Urothelium cell line (cell line): ENCODE measurements around the gene EGLN1.

ENCODE experiments used
- DNase-seq: peaks from one replicate; pipeline ENCODE4 v3.0.0; 2011; ENCODE audit warnings: low spot score, mixed read lengths
- FAIRE-seq: peaks from 2 replicates; lab custom pipeline; 2011; peaks lifted over from hg19 to GRCh38; lab: Jason Lieb, UNC

The EGLN1 gene

DNA sequence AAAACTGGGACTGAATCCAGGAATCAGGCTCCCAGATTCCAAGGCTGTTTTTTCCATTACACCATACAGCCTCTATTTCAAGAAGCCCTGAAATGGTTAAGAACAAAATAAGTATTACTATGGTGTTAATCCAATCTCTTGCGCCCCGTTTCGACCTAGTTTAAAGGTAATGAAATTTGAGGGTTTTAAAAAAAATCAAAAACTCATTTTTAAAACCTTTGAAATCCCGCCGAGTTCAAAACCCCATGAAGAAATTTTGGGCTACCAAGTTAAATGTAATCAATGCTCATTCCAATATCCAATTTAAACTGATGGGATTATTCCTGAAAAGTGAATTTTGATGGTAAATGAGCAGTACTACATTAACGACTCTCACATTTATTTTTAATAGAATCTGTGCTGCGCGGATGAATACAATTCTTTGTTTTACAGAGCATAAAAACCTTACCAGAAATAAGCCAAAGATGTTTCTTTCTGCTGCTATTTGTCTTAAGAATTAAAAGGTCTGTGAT, 767 bp upstream of the EGLN1 start:
- DNase-seq (no peak), FAIRE-seq (no peak)

DNA sequence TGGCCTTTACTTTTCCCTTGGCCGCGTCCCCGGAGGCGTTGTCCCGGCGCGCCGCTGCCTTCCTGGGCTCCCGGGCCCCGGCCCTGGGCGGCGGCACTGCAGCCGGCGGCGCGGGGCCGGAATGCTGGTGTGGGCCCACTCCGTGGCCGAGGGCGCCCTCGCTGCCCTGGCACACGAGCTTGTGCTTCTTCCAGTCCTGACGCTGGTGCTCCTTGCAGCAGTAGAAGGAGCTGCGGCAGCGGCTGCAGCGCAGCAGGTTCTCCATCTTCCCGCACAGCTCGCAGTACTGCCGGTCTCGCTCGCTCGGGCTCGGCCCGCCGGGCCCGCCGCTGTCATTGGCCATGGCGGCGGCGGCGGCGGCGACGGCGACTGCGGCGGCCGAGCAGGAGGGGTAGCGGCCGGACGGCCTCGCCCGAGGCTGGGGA, 529 bp downstream of the EGLN1 start:
- DNase-seq (peak; percentile 21), FAIRE-seq (no peak)

DNA sequence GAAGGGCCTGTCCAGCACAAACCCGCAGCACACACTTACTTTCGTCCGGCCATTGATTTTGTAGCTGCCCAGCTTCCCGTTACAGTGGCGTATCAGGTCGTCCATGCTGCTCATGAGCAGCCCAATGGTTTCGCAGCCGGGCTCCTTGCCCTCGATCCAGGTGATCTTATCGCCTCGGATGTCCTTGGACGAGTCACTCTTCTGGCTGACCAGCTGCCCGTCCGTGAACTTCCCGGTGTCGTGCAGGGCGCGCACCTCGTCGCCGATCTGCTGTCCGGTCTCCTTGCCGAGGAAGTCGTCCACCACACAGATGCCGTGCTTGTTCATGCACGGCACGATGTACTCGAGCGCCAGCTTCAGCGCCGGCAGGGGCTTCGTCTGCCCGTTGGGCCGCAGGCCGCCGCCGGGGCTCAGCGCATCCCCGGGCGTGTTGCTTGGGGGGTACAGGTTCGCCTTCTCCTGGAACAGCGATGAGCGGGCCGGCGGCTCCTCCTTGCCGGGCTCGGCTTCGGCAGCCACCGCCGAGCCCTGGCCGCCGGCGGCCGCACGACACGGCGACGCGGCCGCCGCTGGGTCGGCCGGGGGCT, 1.0 kb downstream of the EGLN1 start:
- no peak for FAIRE-seq
- DNase-seq = peak; percentile 27

DNA sequence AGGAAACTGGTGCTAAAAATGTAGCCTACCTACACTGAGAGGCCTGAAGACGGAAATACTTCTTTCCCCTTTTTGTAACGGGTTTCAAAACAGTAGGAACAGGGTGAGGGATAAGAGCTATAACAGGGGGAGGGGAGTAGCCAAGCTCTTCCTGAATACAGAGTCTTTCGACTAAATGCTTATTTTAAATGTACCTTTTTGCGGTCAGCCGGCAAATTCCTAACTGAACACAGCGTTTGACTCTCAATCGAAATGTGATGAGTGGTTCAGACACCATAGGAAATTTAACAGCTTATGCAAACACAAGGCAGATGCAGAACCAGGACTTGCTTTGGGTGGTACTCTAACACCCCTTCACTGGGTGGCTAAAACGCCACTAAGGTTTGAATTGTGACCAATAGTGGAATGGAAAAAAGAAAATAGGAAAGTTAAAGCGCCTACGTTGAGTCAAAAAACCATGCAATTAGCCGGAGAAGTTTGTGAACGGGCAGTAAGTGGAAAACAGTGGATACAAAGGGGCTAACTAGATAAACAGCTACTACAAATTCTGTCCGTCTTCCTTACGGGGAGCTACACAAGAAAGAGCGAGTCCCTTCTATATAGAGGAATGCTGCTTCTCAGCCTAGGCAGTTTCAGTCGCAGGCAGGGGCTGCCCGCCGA, 1.7 kb downstream of the EGLN1 start:
- DNase-seq (no peak), FAIRE-seq (no peak)

DNA sequence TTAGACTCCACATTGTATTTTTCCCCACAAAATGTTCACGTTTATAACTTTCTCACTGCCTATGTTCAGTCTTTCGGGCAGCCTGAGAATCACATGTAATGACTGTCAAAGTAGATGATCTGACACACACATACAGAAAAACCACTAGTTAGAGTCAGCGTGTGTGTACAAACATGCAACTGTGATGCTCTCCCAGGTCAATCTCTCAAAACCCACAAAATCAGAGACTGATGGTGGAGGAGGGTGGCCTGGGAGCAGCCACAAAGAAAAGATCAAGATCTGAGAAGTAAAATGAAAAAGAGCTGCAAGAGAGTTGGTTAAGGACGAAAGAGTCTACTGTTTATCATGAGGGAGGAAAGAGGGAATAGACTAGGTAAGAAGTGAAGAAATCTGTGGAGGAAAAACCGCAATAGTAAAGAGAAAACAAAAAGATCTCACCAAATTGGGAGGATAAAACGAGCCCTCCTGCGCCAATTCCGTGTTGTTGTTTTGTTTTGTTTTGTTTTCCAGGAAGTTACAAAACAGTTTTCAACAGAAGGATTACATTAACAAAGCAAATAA, 2.3 kb downstream of the EGLN1 start:
- FAIRE-seq (no peak), DNase-seq (no peak)

DNA sequence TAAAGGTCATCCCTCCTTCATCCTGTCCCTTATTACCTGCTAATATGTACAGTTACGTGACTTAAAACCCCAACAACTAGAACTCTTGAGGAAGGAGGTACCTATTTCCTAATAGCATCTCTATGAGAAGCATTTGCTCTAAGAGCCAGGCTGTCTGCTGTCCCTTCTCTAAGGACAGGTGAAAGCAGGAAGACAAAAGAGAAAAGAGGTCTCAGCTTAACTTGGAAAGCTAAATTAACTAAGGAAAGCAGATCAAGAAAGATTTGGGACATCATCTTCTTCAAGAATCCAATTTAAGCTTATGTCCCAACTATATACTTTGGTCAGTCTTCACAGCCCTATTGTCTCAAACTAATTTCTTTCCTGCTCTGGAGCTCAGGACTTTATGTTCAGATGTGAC, 2.9 kb downstream of the EGLN1 start:
- no peak for FAIRE-seq

DNA sequence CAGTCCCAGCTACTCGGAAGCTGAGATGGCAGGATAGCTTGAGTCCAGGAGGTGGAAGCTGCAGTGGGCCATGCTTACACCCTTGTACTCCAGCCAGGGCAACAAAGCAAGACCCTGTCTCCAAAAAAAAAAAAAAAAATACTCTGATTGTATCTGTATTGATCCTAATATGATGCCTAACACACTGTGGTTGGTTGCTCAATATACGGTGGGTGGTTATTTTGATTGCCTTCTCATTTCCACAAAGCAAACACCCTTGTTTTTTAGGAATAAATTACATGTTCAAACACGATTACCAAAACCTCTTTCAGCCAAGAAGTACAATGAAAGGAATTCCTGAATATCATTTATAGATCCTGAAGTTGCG, 3.4 kb downstream of the EGLN1 start:
- FAIRE-seq (no peak), DNase-seq (no peak)

More for the DNA sequence above, 2.9 kb downstream of the EGLN1 start:
- no peak for DNase-seq

DNA sequence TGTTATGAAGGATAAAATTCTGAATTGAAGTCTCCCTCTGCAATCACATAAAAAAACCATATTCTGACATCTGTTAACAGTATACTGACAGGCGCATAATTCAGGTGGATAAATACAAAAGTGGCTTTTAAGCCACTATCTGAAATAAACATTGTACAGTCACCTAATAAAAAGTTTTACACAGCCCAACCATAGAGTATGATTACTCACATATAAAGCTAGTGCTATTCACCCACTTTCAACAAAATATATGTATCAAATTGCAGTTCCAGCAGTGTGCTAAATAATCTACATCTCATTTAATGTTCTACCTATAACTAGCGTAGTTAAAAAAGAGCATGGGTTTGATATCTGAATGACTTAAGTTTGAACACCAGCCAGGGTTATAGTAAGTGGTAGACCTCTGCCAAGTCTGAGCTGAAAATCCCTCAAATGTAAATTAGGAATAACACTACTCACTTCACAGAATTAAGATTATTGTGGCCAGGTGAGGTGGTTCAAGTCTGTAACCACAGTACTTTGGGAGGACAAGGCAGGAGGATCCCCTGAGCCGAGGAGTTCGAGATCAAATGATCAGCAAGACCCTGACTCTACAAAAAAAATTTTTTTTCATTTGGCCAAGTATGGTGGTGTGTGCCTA, 3.9 kb downstream of the EGLN1 start:
- FAIRE-seq (no peak), DNase-seq (no peak)

DNA sequence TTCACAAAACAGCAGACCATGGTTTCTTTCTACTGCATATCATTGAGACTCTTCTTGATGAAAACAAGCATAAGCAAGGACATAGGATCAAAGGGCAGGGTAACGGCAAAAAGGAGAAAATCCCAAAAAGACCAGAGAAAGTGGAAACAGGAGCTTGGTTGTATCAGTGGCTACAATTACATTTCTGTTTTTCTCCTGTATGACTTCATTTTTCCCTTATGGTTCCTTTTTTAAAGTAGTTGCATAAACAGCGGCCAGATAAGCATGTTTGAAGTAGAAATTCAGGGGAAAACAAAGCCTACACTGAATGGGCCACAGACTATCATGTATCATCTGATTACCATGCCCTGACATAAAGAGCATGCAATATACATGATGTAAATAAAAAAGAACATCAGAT, 4.6 kb downstream of the EGLN1 start:
- no peak for FAIRE-seq
- no peak for DNase-seq

DNA sequence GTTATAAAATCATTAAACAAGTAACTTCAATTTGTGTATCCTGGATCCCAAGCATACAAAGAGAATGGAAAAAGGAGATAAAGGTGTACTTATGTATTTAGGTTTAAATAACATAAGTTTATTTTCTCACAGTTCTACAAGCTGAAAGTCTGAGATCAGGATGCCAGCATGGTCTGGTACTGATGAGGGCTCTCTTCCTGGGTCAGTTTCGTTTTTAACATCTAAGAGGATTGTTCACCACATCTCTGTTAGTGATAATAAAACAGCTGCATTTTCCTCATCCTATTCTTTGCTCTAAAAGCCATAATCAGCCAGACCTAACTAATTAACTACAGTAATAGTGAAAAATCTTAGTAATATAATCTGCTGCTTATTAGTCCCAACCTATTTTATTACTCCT, 5.2 kb downstream of the EGLN1 start:
- no peak for DNase-seq
- FAIRE-seq = no peak

DNA sequence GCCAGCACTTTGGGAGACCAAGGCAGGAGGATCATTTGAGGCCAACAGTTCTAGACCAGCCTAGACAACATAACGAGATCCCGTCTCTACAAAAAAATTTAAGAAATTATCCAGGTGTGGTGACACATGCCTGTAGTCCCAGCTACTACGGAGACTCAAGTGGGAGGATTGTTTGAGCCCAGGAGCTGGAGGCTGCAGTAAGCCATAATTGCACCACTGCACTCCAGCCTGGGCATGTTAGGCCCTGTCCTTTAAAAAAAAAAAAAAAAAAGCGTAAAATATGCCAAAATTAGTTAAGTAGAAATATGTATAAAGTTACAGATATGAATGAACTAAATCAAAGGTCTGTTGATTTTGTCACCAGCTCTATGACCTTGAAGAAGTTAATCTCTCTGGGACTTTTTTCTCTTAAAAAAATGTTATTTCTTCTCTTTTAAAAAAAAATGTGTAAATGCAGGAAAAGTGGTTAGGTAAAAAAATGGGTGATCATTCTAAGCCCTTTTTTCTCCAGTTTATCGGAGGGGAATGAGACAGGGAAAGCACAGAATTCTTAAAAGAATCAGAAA, 7.0 kb downstream of the EGLN1 start:
- FAIRE-seq (no peak), DNase-seq (no peak)

DNA sequence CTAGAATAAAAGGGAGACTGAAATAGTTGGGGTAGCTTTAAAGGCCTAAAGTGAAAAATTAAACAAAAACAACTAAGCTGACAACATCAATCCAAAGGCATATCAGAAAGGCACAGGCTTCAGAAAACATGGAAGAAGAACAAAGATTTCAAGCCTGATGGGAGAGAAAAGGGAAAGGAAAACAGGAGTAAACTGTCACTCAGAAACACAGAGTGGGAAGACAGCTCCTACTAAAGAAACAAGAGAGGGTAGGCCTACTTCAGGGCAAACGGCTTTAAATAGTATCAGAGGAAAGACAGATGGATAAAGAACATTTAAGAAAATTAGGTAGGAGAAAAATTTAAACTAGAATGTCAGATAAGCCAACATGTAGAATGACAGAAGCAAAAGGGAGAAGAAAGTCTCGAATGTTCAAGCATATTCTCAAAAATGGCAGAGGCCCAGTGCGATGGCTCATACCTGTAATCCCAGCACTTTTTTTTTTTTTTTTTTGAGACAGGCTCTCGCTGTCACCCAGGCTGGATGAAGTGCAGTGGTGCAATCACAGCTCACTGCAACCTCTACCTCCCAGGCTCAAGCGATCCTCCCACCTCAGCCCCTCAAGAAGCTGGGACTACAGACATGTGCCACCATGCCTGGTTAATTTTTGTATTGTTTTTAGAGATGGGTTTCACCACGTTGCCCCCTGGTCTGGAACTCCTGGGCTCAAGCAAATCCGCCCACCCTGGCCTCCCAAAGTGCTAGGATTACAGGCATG, 7.6 kb downstream of the EGLN1 start:
- DNase-seq (no peak), FAIRE-seq (no peak)

DNA sequence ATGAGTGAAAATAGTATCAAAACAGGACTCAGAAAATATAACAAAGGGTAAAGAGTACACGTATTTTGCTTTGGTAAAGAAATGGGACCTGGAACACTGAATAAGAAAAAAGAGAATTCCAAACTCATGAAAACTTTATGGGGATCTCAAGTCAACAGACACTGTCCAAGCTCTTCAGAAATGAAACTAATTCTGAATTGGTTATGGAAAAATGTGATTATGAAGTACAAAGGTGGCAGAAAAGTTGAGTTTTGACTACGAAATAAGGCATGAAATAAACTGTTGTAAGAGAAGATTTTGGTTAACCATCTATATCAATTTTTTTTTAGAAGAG, 8.4 kb downstream of the EGLN1 start:
- FAIRE-seq (no peak), DNase-seq (no peak)

DNA sequence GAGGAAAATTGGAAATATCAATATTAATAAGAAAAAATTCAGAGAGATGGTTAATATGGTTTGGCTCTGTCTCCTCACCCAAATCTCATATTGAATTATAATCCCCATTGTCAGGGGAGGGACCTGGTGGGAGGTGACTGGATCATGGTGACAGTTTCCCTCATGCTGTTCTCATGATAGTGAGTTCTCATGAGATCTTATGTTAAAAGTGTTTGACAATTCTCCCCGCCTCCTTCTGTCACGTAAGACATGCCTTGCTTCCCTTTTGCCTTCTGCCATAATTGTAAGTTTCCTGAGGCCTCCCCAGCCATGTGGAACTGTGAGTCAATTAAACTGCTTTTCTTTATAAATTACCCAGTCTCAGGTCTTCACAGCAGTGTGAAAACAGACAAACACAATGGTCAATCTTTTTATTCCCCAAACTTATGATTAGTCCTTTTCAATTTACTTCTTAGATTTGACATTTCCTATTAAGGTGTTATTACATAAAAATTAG, 11.0 kb downstream of the EGLN1 start:
- FAIRE-seq (no peak), DNase-seq (no peak)

DNA sequence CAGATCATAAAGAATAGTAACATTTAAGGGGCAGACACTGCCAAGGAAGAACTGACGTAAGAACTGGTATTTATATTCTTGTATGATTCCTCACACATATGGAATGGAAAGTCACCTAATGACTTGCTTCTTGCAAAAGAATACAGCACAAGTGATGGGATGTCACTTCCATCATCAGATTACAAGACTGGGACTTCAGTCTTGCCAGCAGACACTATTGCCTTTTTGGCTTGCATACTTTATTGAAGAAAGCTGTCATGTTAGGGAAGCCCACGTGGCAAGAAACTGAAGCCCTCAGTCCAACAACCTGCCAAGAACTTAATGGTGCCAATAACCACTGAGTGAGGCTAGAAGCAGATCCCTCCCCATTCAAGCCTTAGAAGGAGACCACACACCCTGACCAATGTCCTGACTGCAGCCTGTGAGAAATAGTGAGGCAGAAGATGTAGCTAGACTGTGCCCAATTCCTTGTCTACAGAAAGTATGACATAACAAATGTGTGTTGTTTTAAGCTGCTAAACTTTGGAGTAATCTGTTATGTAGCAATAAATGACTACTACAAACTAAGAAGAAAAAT, 12.0 kb downstream of the EGLN1 start:
- no peak for FAIRE-seq
- no peak for DNase-seq

DNA sequence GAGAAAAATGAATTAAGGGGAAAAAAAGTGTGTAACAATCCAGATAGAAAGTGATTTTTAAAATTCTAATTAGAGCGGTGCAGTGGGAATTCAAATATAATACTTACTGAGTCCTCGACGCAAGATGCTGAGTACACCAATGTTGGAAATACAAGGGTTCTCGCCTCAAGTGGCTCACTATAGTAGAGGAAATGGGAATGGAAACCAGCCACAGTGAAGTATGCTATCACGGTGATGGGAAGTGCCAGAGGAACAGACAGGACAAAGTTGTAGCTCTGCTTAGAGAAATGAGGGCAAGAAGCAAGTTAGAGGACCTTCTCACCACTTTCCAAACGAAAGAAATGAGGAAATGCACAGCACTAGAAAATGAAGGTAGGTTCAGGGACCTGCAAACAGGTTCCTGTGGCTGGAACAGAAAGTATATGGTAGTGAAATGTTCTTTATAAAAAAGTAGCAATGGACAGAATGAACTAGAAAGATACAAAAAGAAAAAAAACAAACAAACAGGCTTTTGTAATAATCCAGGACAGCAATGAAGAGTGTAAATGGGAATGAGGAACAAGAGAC, 13.5 kb downstream of the EGLN1 start:
- DNase-seq (no peak), FAIRE-seq (no peak)

DNA sequence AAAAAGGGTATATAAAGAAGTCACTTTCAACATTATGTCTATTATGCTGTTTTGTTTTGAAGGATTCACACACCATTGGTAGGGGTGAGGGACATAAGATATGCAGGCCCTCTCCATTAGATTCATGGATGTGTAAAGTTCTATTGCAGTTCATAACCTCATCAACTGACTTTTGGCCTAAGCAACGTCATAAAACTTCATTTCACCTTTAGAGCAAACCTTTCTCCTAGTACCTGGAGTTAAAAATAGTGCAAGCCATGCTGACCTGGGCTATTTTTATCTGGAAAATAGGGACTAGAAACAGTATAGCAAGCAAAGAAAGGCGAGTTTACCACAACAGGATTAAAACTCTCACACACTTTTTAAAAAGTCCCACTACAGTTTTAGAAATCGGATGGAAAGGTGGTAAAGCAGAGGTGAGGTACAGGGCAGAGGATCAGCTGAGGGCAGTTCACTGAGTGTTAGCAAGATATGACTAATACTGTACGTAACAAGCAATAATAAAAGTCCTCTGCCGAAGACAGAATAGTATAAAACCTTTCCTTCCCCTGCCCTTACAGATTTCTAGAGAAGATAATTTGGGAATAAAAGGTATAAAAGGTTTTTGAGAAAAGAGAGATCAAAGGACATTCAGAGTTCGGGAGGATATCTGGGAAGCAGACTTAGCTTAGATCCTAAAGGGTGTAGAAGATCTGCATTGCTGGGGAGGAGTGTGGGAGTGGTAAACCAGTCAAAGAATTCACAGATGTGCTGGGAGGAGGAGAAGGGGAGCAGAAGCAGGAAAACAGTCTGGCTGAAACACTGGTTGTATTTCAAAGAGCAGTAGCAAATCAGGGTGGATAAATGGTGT, 14.3 kb downstream of the EGLN1 start:
- FAIRE-seq (no peak), DNase-seq (no peak)

DNA sequence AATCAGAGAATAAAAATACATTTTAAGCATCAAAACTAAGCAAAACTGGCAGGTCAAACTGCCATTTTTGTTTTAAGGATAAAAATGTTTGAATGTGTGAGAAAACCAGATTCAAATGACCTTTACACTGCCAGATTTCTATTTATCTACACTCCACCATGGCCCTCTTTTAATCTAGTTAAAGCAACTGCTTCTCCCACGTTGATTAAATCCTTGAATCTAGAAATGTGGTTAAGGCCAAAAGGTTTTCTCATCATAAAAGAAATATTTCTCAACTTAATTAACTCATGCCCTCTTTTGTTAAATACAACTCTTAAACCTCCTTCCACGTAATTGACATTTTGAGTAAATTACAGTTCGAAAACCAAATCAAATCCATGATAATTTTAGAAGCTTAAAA, 15.0 kb downstream of the EGLN1 start:
- DNase-seq = no peak
- no peak for FAIRE-seq

DNA sequence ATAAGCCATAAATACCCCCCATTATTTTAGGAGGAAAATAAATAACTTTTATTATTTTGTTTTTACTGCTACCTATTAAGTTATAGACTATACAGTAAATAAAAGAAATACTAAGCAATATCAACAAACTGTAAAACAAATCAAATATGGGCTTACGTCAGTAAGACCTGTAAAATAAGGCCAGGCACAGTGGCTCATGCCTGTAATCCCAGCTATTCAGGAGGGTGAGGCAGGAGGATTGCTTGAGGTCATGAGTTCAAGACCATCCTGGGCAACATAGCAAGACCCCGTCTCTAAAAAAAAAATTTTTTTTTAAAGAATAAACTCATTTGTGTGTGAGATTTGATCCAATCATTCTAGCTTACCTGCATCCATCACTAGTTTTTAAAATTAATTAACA, 17.8 kb downstream of the EGLN1 start:
- DNase-seq (no peak), FAIRE-seq (no peak)
